Smooth muscle cell (in vitro differentiated cells): ENCODE results near the gene ARID1A. TPM values are rescaled to one million over a fixed set of nuclear protein-coding genes. Genes with fewer than 3 reads are reported as not detected.

ENCODE experiments used
- DNase-seq: peaks from one replicate; lab custom pipeline; 2025; ENCODE audit not compliant: unreplicated experiment; lab: John Stamatoyannopoulos, UW
- H2AFZ ChIP-seq: fragments of 200-600 bp; sonication (generic); 2 replicates; pipeline ENCODE4 v1.6.0; 2016; ENCODE audit warnings: antibody characterized with exemption, low read depth, mild to moderate bottlenecking
- H3F3A ChIP-seq: fragments of 200-600 bp; sonication (generic); 2 replicates; pipeline ENCODE4 v1.6.0; 2017; ENCODE audit warnings: antibody characterized with exemption, low read depth
- H3K27ac ChIP-seq: fragments of 200-600 bp; sonication (generic); 2 replicates; pipeline ENCODE4 v1.5.1; 2016; ENCODE audit warnings: low read depth, mild to moderate bottlenecking
- H3K27me3 ChIP-seq: fragments of 200-600 bp; sonication (generic); 2 replicates; pipeline ENCODE4 v1.6.1; 2016; ENCODE audit warnings: low read depth, mild to moderate bottlenecking
- H3K36me3 ChIP-seq: fragments of 200-600 bp; sonication (generic); 2 replicates; pipeline ENCODE4 v1.5.1; 2016; ENCODE audit warnings: low read depth
- H3K4me1 ChIP-seq: fragments of 200-600 bp; sonication (generic); 2 replicates; pipeline ENCODE4 v1.5.1; 2016; ENCODE audit warnings: low read depth
- H3K4me2 ChIP-seq: fragments of 200-600 bp; sonication (generic); 2 replicates; pipeline ENCODE4 v1.6.0; 2016; ENCODE audit warnings: mild to moderate bottlenecking
- H3K4me3 ChIP-seq: fragments of 200-600 bp; sonication (generic); 2 replicates; pipeline ENCODE4 v1.5.1; 2016; ENCODE audit warnings: mild to moderate bottlenecking
- H3K79me2 ChIP-seq: fragments of 200-600 bp; sonication (generic); 2 replicates; pipeline ENCODE4 v1.6.0; 2016; ENCODE audit warnings: low read depth, mild to moderate bottlenecking
- H3K9ac ChIP-seq: fragments of 200-600 bp; sonication (generic); 2 replicates; pipeline ENCODE4 v1.6.0; 2016; ENCODE audit warnings: low read depth
- H3K9me3 ChIP-seq: fragments of 200-600 bp; sonication (generic); replicated peaks from 2 replicates; pipeline ENCODE4 v1.5.1; 2016; ENCODE audit warnings: low read depth
- H4K20me1 ChIP-seq: fragments of 200-600 bp; sonication (generic); 2 replicates; pipeline ENCODE4 v1.6.0; 2016; ENCODE audit warnings: low read depth
- WGBS: methylation state at CpG from one replicate; pipeline ENCODE4 v1.1.7; 2016; ENCODE audit warnings: low lambda C conversion rate; 5-methylcytosine and 5-hydroxymethylcytosine counted together
- polyA plus RNA-seq: library from polyadenylated mRNA; unstranded; fragments of >200 nt; fragmentation: Nextera tagmentation; extraction: Ambion mirVana; gene quantifications from 2 replicates; pipeline ENCODE4 v1.2.1, GENCODE V29; 2016
- total RNA-seq: library from RNA; depleted of rRNA; stranded (reverse); fragments of >200 nt; gene quantifications from 2 replicates; pipeline ENCODE4 v1.2.3, GENCODE V29; 2014
- TF ChIP-seq, protein P1 (sequence below): fragments of 200-600 bp; sonication (generic); IDR thresholded peaks from 2 replicates; pipeline ENCODE4 v1.5.1; 2017; ENCODE audit warnings: borderline replicate concordance, mild to moderate bottlenecking, antibody characterized with exemption; ENCODE audit not compliant: insufficient read depth, poor library complexity, severe bottlenecking

Gene ARID1A
- total and polyA plus RNA-seq, 2 experiments from 2014 or later: 17.5 to 33.1 TPM

GRCh38 chr1:26781206-26781825 lies 85.5 kb downstream of the ARID1A start:
- peaks cover 29% of the 10 kb centered on the region for H3K79me2 ChIP-seq
- H3K4me3 ChIP-seq: no peak overlapping the region
- no peak overlapping the region for H3K4me2 ChIP-seq
- H4K20me1 ChIP-seq: peaks cover 49% of the 10 kb centered on the region
- 94% methylated on average over 11 of the region's 11 CpGs for WGBS
- peaks cover 17% of the 10 kb centered on the region for H3K36me3 ChIP-seq
- TF ChIP-seq, protein P1, sequence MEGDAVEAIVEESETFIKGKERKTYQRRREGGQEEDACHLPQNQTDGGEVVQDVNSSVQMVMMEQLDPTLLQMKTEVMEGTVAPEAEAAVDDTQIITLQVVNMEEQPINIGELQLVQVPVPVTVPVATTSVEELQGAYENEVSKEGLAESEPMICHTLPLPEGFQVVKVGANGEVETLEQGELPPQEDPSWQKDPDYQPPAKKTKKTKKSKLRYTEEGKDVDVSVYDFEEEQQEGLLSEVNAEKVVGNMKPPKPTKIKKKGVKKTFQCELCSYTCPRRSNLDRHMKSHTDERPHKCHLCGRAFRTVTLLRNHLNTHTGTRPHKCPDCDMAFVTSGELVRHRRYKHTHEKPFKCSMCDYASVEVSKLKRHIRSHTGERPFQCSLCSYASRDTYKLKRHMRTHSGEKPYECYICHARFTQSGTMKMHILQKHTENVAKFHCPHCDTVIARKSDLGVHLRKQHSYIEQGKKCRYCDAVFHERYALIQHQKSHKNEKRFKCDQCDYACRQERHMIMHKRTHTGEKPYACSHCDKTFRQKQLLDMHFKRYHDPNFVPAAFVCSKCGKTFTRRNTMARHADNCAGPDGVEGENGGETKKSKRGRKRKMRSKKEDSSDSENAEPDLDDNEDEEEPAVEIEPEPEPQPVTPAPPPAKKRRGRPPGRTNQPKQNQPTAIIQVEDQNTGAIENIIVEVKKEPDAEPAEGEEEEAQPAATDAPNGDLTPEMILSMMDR: no peak
- no peak overlapping the region for H3K9ac ChIP-seq
- DNase-seq: no peak
- H3K9me3 ChIP-seq: no peaks in the 10 kb centered on the region
- H3F3A ChIP-seq: peaks cover 36% of the 10 kb centered on the region
- no peak overlapping the region for H2AFZ ChIP-seq
- H3K27me3 ChIP-seq: no peaks in the 10 kb centered on the region
- no peak overlapping the region for H3K27ac ChIP-seq
- H3K4me1 ChIP-seq: peaks cover 11% of the 10 kb centered on the region

DNA sequence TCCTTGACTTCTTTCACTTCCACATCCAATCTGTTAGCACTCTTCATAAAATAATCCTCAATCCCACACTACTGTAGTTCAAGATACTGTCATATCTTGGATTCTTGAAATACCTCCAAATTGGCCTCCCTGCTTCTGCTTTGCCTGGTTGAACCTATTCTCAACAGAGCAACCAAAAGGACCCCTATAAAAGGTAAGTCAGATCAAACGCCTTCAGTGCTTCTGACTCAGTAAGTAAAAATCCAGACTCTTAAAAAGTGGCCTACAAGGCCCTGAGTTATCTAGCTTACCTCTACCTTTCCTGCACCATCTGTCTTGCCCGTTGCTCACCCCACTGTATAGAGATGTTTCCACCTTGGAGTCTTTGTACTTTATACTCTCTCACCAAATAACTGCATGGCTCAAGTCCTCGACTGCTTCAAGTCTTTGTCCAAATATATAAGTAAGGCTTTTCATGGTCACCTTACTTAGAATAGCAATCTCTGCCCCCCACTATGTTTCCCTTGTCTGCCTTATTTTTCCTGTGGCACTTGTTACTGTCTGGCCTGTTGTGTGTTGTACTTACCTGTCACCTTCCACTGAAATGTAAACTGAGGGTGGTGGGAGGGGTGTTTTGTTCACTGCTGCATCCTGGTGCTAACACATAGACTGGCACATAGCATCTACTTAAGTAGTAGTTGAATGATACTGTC lies 86.9 kb downstream of the ARID1A start:
- H3K27ac ChIP-seq: peak overlapping the region; percentile 95

GRCh38 chr1:26783646-26784022 lies 87.8 kb downstream of the ARID1A start:
- Histone ChIP-seq H3K79me2 (peaks cover 8% of the 10 kb centered on the region), H3K9me3 (no peaks in the 10 kb centered on the region), H3K4me3 (no peak overlapping the region), H2AFZ (no peak overlapping the region), H3K4me1 (peaks cover 22% of the 10 kb centered on the region), H3K27ac (peak overlapping the region; percentile 95), H3K27me3 (no peaks in the 10 kb centered on the region), H3K36me3 (peaks cover 3% of the 10 kb centered on the region), H3K9ac (no peak overlapping the region), H4K20me1 (peaks cover 39% of the 10 kb centered on the region), H3K4me2 (no peak overlapping the region), H3F3A (peaks cover 44% of the 10 kb centered on the region)
- TF ChIP-seq, protein P1: no peak
- 94% methylated on average over 5 of the region's 5 CpGs for WGBS
- DNase-seq: no peak

More for the DNA sequence above, 86.9 kb downstream of the ARID1A start:
- no peak overlapping the region for H2AFZ ChIP-seq
- H3K9me3 ChIP-seq: no peaks in the 10 kb centered on the region
- WGBS: 82% methylated on average over 3 of the region's 3 CpGs
- no peaks in the 10 kb centered on the region for H3K27me3 ChIP-seq
- peaks cover 44% of the 10 kb centered on the region for H3F3A ChIP-seq
- peaks cover 22% of the 10 kb centered on the region for H3K4me1 ChIP-seq
- peaks cover 17% of the 10 kb centered on the region for H3K79me2 ChIP-seq
- H3K4me3 ChIP-seq: no peak overlapping the region
- TF ChIP-seq, protein P1: no peak
- no peak overlapping the region for H3K9ac ChIP-seq
- no peak overlapping the region for H3K4me2 ChIP-seq
- H3K36me3 ChIP-seq: peaks cover 6% of the 10 kb centered on the region
- H4K20me1 ChIP-seq: peaks cover 42% of the 10 kb centered on the region
- DNase-seq: no peak
